WTC11 (cell line): ENCODE data around the gene AFF3.

ENCODE experiments used
- TF ChIP-seq, protein P1 (sequence below): sonication (generic); formaldehyde crosslinking; IDR thresholded peaks from 2 replicates; pipeline ENCODE4 v1.8.1; 2023; ENCODE audit warnings: mild to moderate bottlenecking, missing genetic modification reagents, moderate library complexity
- TF ChIP-seq, protein P2 (sequence below): sonication (generic); formaldehyde crosslinking; IDR thresholded peaks from 2 replicates; pipeline ENCODE4 v1.8.0; 2022; ENCODE audit warnings: mild to moderate bottlenecking, missing genetic modification reagents

DNA sequence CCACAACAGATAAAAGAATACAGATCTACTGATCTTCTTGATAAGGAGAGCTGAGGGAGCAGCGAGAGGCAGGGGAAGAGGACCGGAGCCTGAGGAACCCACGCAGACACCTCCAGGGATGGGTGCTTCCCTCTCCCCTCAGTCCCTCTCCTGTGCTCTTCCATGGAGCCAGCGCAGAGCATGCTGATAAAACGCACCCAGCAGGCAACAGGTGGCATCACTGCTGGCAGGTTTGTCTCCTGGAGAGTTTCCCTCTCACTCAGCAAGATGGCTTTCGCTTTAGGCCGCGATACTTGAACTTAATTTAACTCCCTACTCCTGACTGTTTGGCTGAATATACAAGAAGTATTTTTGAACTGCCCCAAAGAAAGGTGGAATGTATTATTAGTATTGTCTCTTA, 489.5 kb downstream of the AFF3 start:
- TF ChIP-seq, protein P1, sequence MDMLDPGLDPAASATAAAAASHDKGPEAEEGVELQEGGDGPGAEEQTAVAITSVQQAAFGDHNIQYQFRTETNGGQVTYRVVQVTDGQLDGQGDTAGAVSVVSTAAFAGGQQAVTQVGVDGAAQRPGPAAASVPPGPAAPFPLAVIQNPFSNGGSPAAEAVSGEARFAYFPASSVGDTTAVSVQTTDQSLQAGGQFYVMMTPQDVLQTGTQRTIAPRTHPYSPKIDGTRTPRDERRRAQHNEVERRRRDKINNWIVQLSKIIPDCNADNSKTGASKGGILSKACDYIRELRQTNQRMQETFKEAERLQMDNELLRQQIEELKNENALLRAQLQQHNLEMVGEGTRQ, result no peak
- TF ChIP-seq, protein P2, sequence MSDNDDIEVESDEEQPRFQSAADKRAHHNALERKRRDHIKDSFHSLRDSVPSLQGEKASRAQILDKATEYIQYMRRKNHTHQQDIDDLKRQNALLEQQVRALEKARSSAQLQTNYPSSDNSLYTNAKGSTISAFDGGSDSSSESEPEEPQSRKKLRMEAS (CRISPR knock-in tag), result no peak
